ENCODE data around the gene PI4KB.
A peak's percentile ranks its signal among the peaks of the same experiment; 100 is the strongest.

PI4KB gene

GRCh38 chr1:151346082-151346768 lies 19.0 kb upstream of the PI4KB start:
- DNase-seq: no peak

- no peak for DNase-seq
These were observed 17.1 kb upstream of the PI4KB start for GRCh38 chr1:151344291-151344690.

- no peak for DNase-seq
These were observed 16.4 kb upstream of the PI4KB start for GRCh38 chr1:151343587-151343986.

GRCh38 chr1:151342569-151342968 lies 15.4 kb upstream of the PI4KB start:
- no peak for DNase-seq

GRCh38 chr1:151342021-151342420 lies 14.8 kb upstream of the PI4KB start:
- no peak for DNase-seq

- peak; percentile 92 for DNase-seq
These were observed 13.9 kb upstream of the PI4KB start for GRCh38 chr1:151340870-151341754.

GRCh38 chr1:151336556-151336955 lies 9.3 kb upstream of the PI4KB start:
- DNase-seq: no peak

- no peak for DNase-seq
These were observed 7.6 kb upstream of the PI4KB start for GRCh38 chr1:151334822-151335221.

- DNase-seq: no peak
These were observed 873 bp upstream of the PI4KB start for GRCh38 chr1:151327903-151328674.

- DNase-seq: no peak
These were observed 495 bp downstream of the PI4KB start for GRCh38 chr1:151326619-151327222.

- DNase-seq: no peak
These were observed 1.4 kb downstream of the PI4KB start for GRCh38 chr1:151325646-151326429.

- DNase-seq: no peak
These were observed 2.0 kb downstream of the PI4KB start for GRCh38 chr1:151325231-151325630.

- DNase-seq: no peak
These were observed 2.8 kb downstream of the PI4KB start for GRCh38 chr1:151324390-151324930.

GRCh38 chr1:151318975-151319374 lies 8.2 kb downstream of the PI4KB start:
- DNase-seq: no peak

- DNase-seq: no peak
These were observed 11.5 kb downstream of the PI4KB start for GRCh38 chr1:151315565-151316235.

GRCh38 chr1:151314137-151314875 lies 12.9 kb downstream of the PI4KB start:
- no peak for DNase-seq

GRCh38 chr1:151313501-151313900 lies 13.7 kb downstream of the PI4KB start:
- no peak for DNase-seq

GRCh38 chr1:151312826-151313225 lies 14.4 kb downstream of the PI4KB start:
- DNase-seq: no peak

GRCh38 chr1:151312411-151312810 lies 14.8 kb downstream of the PI4KB start:
- no peak for DNase-seq

GRCh38 chr1:151311589-151312331 lies 15.5 kb downstream of the PI4KB start:
- DNase-seq: no peak

Data from NCI-H526 treated with DMSO at 0.1 percent for 48 hours (cell line).